Calu3 (cell line): ENCODE results near the gene PPFIA1. TPM values are rescaled to one million over a fixed set of nuclear protein-coding genes. Genes with fewer than 3 reads are reported as not detected.

Experiments used
- BruUV-seq: library from RNA; stranded (reverse); fragments of 400-500 nt; replicated peaks from 2 replicates; lab custom pipeline; 2021; lab: Mats Ljungman, UMichigan
- CTCF ChIA-PET: fragments of 300-600 bp; sonication (Branson Sonifier 250); formaldehyde crosslinking; loops from one replicate; lab custom pipeline; 2022; ENCODE audit warnings: antibody characterized with exemption; lab: Charles Lee
- DNase-seq: peaks from one replicate; pipeline ENCODE4 v3.0.0; 2022
- H3K27ac Mint-ChIP-seq: one replicate; pipeline ENCODE4 v1.8.0; 2022; ENCODE audit warnings: mixed read lengths; ENCODE audit not compliant: unreplicated experiment
- H3K27me3 Mint-ChIP-seq: one replicate; pipeline ENCODE4 v1.8.0; 2022; ENCODE audit warnings: mixed read lengths; ENCODE audit not compliant: unreplicated experiment
- H3K36me3 Mint-ChIP-seq: one replicate; pipeline ENCODE4 v1.8.0; 2022; ENCODE audit warnings: mild to moderate bottlenecking, moderate library complexity, mixed read lengths; ENCODE audit not compliant: insufficient read depth, unreplicated experiment
- H3K4me1 Mint-ChIP-seq: one replicate; pipeline ENCODE4 v1.8.0; 2022; ENCODE audit warnings: mild to moderate bottlenecking, low read depth, mixed read lengths; ENCODE audit not compliant: unreplicated experiment
- H3K4me3 Mint-ChIP-seq: one replicate; pipeline ENCODE4 v1.8.0; 2022; ENCODE audit warnings: mild to moderate bottlenecking, low read depth, moderate library complexity, mixed read lengths; ENCODE audit not compliant: unreplicated experiment
- H3K9me3 Mint-ChIP-seq: one replicate; pipeline ENCODE4 v1.8.0; 2022; ENCODE audit warnings: low read depth, mixed read lengths; ENCODE audit not compliant: unreplicated experiment
- intact Hi-C: fragments of 100-400 bp; cut with micrococcal nuclease; formaldehyde crosslinking; loops from one replicate; pipeline ENCODE4 v1.10.0; 2022; ENCODE audit not compliant: unreplicated experiment
- total RNA-seq: library from RNA; stranded (reverse); gene quantifications from 2 replicates; pipeline ENCODE4 v1.2.3, GENCODE V29; 2022
- TF ChIP-seq, protein P1 (sequence below): fragments of 200-600 bp; IDR thresholded peaks from one replicate; pipeline ENCODE4 v1.8.0; 2022; ENCODE audit warnings: antibody characterized with exemption; ENCODE audit not compliant: unreplicated experiment

The PPFIA1 gene
- total RNA-seq, 1 experiment from 2014 or later = 84.0 TPM

DNA sequence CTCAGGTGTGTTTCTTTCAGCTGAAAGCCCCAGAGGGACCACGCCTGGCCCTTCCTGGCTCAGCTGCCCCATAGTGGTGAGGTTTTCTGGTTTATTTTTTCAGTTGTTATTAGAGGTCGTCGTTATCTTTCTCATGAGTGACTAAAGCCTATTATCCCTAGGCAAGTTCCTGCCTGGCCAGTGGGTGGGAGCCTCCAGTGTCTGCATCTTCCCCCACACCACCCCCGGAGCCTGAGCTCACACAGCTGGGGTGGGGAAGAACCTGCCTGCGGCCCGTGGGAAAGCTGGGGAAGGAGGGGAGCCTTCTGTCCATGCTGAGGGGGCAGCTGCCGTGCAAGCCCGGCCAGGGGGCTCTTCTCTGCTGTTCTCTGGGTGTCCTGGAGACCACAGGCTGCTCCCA lies 24.3 kb upstream of the PPFIA1 start:
- H3K9me3 Mint-ChIP-seq = peaks cover 6% of the 10 kb centered on the region
- TF ChIP-seq, protein P1, sequence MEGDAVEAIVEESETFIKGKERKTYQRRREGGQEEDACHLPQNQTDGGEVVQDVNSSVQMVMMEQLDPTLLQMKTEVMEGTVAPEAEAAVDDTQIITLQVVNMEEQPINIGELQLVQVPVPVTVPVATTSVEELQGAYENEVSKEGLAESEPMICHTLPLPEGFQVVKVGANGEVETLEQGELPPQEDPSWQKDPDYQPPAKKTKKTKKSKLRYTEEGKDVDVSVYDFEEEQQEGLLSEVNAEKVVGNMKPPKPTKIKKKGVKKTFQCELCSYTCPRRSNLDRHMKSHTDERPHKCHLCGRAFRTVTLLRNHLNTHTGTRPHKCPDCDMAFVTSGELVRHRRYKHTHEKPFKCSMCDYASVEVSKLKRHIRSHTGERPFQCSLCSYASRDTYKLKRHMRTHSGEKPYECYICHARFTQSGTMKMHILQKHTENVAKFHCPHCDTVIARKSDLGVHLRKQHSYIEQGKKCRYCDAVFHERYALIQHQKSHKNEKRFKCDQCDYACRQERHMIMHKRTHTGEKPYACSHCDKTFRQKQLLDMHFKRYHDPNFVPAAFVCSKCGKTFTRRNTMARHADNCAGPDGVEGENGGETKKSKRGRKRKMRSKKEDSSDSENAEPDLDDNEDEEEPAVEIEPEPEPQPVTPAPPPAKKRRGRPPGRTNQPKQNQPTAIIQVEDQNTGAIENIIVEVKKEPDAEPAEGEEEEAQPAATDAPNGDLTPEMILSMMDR = no peak
- no peak overlapping the region for H3K4me3 Mint-ChIP-seq
- DNase-seq = no peak
- peaks cover 5% of the 10 kb centered on the region for H3K36me3 Mint-ChIP-seq
- H3K27me3 Mint-ChIP-seq = peaks cover 23% of the 10 kb centered on the region
- no TSS peak for BruUV-seq
- intact Hi-C loops = no loop called here
- H3K4me1 Mint-ChIP-seq = peaks cover 19% of the 10 kb centered on the region
- CTCF ChIA-PET = no interaction called here
- no peak overlapping the region for H3K27ac Mint-ChIP-seq

DNA sequence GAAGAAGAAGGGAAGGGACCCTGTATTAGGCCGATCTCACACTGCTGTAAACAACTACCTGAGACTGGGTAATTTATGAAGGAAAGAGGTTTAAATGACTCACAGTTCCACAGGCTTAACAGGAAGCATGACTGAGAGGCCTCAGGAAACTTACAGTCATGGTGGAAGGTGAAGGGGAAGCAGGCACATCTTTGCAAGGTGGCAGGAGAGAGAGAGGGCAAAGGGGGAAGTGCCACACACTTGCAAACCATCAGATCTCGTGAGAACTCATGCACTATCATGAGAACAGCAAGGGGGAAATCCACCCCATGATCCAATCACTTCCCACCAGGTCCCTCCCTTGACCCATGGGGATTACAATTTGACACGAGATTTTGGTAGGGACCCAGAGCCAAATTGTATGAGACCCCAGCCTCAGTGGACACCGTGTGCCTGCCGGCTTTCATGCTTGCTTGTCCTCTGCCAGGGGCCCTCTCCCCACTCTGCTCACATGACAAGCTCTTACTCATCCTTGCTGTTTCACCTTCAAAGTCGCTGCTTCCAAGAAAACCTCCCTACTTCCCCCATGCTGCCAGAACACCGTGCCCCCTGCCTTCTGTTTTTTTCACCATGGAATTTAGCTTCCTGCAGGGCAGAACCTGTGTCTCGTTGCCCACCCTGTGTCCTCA lies 23.3 kb upstream of the PPFIA1 start:
- Mint-ChIP-seq H3K27ac (no peak overlapping the region), H3K4me1 (peaks cover 19% of the 10 kb centered on the region), H3K9me3 (peaks cover 6% of the 10 kb centered on the region), H3K4me3 (no peak overlapping the region), H3K36me3 (peaks cover 5% of the 10 kb centered on the region), H3K27me3 (peaks cover 32% of the 10 kb centered on the region)
- TF ChIP-seq, protein P1 = no peak
- intact Hi-C loops = no loop called here
- DNase-seq = no peak
- CTCF ChIA-PET = no interaction called here
- BruUV-seq = no TSS peak

DNA sequence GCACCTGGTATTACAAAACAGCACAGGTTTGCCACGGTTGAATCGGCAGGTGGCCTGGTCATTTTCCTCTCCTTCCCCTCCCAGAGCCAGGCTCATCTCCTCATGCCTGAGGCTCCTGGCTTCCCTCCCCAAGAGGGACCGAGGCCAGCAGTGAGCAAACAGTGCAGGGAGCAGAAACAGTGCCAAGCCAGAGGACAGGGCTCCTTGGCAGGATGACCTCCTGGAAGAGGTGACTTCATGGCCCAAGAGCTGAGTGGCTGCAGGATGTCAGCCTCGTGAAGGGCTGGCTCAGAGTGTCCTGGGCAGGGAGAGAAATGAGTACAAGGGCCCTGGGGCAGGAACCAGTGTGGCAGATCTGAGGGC lies 22.8 kb upstream of the PPFIA1 start:
- H3K9me3 Mint-ChIP-seq = peaks cover 4% of the 10 kb centered on the region
- peaks cover 15% of the 10 kb centered on the region for H3K4me1 Mint-ChIP-seq
- peaks cover 5% of the 10 kb centered on the region for H3K36me3 Mint-ChIP-seq
- no peak overlapping the region for H3K27ac Mint-ChIP-seq
- CTCF ChIA-PET = no interaction called here
- no peak for DNase-seq
- H3K27me3 Mint-ChIP-seq = peaks cover 27% of the 10 kb centered on the region
- no TSS peak for BruUV-seq
- intact Hi-C loops = no loop called here
- TF ChIP-seq, protein P1 = no peak
- no peak overlapping the region for H3K4me3 Mint-ChIP-seq

DNA sequence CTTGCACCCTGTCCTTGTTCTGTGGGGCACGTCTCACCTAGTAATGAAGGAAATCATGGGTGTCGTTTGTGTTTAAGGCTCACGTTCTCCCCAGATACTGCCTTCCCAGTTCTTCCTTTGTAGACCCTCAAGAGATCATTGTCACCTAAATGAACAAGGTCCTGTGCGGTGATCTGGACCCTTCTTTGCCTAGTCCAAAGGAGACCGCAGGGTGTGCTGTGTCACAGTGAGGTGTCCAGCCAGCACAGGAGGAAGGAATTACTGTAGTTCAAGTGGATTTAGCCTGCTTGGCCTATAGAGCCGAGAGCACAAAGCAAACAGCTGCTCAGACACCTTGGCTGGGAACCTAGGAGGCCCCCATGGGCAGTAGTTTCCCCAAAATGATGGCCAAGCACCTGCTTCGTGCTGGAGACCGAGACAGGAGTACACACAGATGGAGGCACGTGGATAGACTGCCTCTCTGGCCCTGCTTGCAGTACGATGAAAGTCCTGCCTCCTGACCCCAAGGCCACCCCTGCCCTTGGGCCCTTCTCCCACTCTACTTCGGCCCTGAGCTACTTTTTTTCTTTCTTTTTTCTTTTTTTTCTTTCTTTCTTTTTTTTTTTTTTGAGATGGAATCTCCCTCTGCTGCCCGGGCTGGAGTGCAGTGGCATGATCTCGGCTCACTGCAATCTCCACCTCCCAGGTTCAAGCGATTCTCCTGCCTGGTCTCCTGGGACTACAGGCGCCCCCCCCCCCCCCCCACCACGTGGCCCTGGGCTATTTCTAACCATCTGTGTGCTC lies 19.4 kb upstream of the PPFIA1 start:
- CTCF ChIA-PET = interaction anchor here (0.8 kb wide), 1 partner anchor 1165 kb away, joined by 3 read pairs; no protein-coding TSS in a partner anchor
- no TSS peak for BruUV-seq
- H3K9me3 Mint-ChIP-seq = no peaks in the 10 kb centered on the region
- peaks cover 28% of the 10 kb centered on the region for H3K27me3 Mint-ChIP-seq
- no peak for DNase-seq
- TF ChIP-seq, protein P1 = no peak
- no peak overlapping the region for H3K4me3 Mint-ChIP-seq
- no peak overlapping the region for H3K27ac Mint-ChIP-seq
- no peaks in the 10 kb centered on the region for H3K4me1 Mint-ChIP-seq
- peaks cover 3% of the 10 kb centered on the region for H3K36me3 Mint-ChIP-seq
- intact Hi-C loops = no loop called here
